Spleen (tissue), 11 donors: Measurements from ENCODE around the gene SHC3. TPM values are rescaled to one million over a fixed set of nuclear protein-coding genes. Genes with fewer than 3 reads are reported as not detected.

ENCODE experiments used
- DNase-seq: peaks from one replicate; pipeline ENCODE4 v3.0.0-alpha.2; 2020
- H3K27ac ChIP-seq, 8 donors: fragments of 200-600 bp; sonication (generic) in 7 of 8; 1 replicate in 4 of 8; 2 replicates in 4 of 8; pipeline versions ENCODE4 v1.5.0 to v1.8.0; 2016 to 2021; ENCODE audit warnings: inconsistent platforms in 4 of 8, mild to moderate bottlenecking in 4 of 8, moderate library complexity in 1 of 8
- H3K27me3 ChIP-seq, 7 donors: fragments of 200-600 bp; sonication (generic) in 6 of 7; replicated peaks in 1 of 7; 1 replicate in 4 of 7; 2 replicates in 3 of 7; pipeline versions ENCODE4 v1.5.0 to v1.8.0; 2016 to 2021; ENCODE audit warnings: inconsistent platforms in 3 of 7, mild to moderate bottlenecking in 1 of 7
- H3K36me3 ChIP-seq, 6 donors: fragments of 200-600 bp; sonication (generic) in 5 of 6; 1 replicate in 4 of 6; 2 replicates in 2 of 6; pipeline versions ENCODE4 v1.5.0 to v1.8.0; 2016 to 2021; ENCODE audit warnings: inconsistent platforms in 2 of 6
- H3K4me1 ChIP-seq, 6 donors: fragments of 200-600 bp; sonication (generic) in 5 of 6; 1 replicate in 3 of 6; 2 replicates in 3 of 6; pipeline versions ENCODE4 v1.5.0 to v1.8.0; 2016 to 2021; ENCODE audit warnings: inconsistent platforms in 3 of 6
- H3K4me3 ChIP-seq, 8 donors: fragments of 200-600 bp; sonication (generic) in 7 of 8; 1 replicate in 4 of 8; 2 replicates in 4 of 8; pipeline versions ENCODE4 v1.5.0 to v1.8.0; 2016 to 2021; ENCODE audit warnings: inconsistent platforms in 4 of 8, mild to moderate bottlenecking in 4 of 8, moderate library complexity in 2 of 8
- H3K9me3 ChIP-seq, 8 donors: fragments of 200-600 bp; sonication (generic) in 7 of 8; 1 replicate in 4 of 8; 2 replicates in 4 of 8; pipeline versions ENCODE4 v1.5.0 to v1.8.0; 2016 to 2021; ENCODE audit warnings: inconsistent platforms in 4 of 8
- CTCF ChIP-seq, 11 experiments: fragments of 200-600 bp in 7 of 11; fragments of 450-650 bp in 4 of 11; sonication (generic) in 4 of 11; IDR thresholded peaks in 8 of 11; conservative IDR thresholded peaks in 3 of 11; 1 replicate in 7 of 11; 2 replicates in 4 of 11; pipeline versions ENCODE4 v1.4.0 to v1.8.0; 2016 to 2021; ENCODE audit warnings: antibody characterized with exemption in 11 of 11, inconsistent platforms in 4 of 11, mild to moderate bottlenecking in 1 of 11
- POLR2A ChIP-seq, 3 donors: fragments of 450-650 bp; IDR thresholded peaks; one replicate each; pipeline ENCODE4 v1.5.1; 2017; ENCODE audit warnings: antibody characterized with exemption in 3 of 3, mild to moderate bottlenecking in 1 of 3
- POLR2AphosphoS5 ChIP-seq, 3 donors: sonication (generic); formaldehyde crosslinking; IDR thresholded peaks; one replicate each; pipeline ENCODE4 v1.5.1; 2017; ENCODE audit warnings: antibody characterized with exemption in 3 of 3
- WGBS, 5 donors: extraction: QIAGEN DNeasy Blood & Tissue Kit in 3 of 5; methylation state at CpG; one replicate each; pipeline versions ENCODE4 v1.1.5 to v1.1.7; 2013 to 2018; 5-methylcytosine and 5-hydroxymethylcytosine counted together
- intact Hi-C: fragments of 100-400 bp; cut with DNase I; formaldehyde crosslinking; loops from one replicate; pipeline ENCODE4 v1.15.0; 2023; ENCODE audit warnings: low total_unique reads
- polyA plus RNA-seq, 3 donors: library from polyadenylated mRNA; stranded (reverse); fragments of 200-250 nt; gene quantifications; one replicate each; pipeline ENCODE4 v1.2.1, GENCODE V29; 2013
- total RNA-seq, 7 donors: library from RNA; depleted of rRNA in 3 of 7; stranded (reverse); fragments of >200 nt in 3 of 7; fragmentation: NEBNext Ultra II Directional in 4 of 7; extraction: Animal tissue kit (Norgen Biotek cat#: 25700) in 4 of 7; gene quantifications; one replicate each; pipeline versions ENCODE4 v1.1.0 to v1.2.1, GENCODE V29; 2016 to 2021
- donor health status: healthy with polysubstance abuse.
- donor health status: DM: no; HTN: no; CAD: no; lungs with moderate emphysema.
- donor health status: DM: no; HTN: no; CAD: no.
- donor health status: Bipolar disorder and iron deficiency.
- donor health status: healthy.
- donor health status: DM: no; HTN: no; CAD: no.
- donor health status: DM: yes; HTN: yes; CAD: no.

Gene SHC3
- total and polyA plus RNA-seq, 10 donors, result 0.03 to 0.70 (median 0.07) TPM; not detected in 1

- WGBS, 5 donors, result 69 to 98% (median 94%) methylated on average over 2 of the region's 2 CpGs
- no peak for TF ChIP-seq POLR2A (IDR thresholded peaks at IDR 0.05)
- no peak for TF ChIP-seq CTCF (IDR thresholded peaks at IDR 0.05 in 8 of 11, conservative IDR thresholded peaks at IDR 0.05 in 3 of 11)
- no peak for TF ChIP-seq POLR2AphosphoS5 (IDR thresholded peaks at IDR 0.05)
- DNase-seq, result no peak
- no peak overlapping the region for H3K4me3 ChIP-seq
- H3K27me3 ChIP-seq, result peaks cover 0 to 4% (median 0%) of the 10 kb centered on the region in 7 donors
- no peaks in the 10 kb centered on the region for H3K36me3 ChIP-seq
- H3K27ac ChIP-seq, result no peak overlapping the region
- intact Hi-C loops, result no loop called here
- H3K4me1 ChIP-seq, result no peaks in the 10 kb centered on the region
- no peaks in the 10 kb centered on the region for H3K9me3 ChIP-seq
These were observed 81.4 kb downstream of the SHC3 start for GRCh38 chr9:89097219-89097618.

GRCh38 chr9:89096807-89097206, 81.8 kb downstream of the SHC3 start:
- H3K9me3 ChIP-seq, result no peaks in the 10 kb centered on the region
- H3K4me1 ChIP-seq, result no peaks in the 10 kb centered on the region
- DNase-seq, result no peak
- no peak overlapping the region for H3K27ac ChIP-seq
- intact Hi-C loops, result no loop called here
- WGBS, 5 donors, result 84 to 93% (median 87%) methylated on average over 7 of the region's 7 CpGs
- H3K4me3 ChIP-seq, result no peak overlapping the region
- no peaks in the 10 kb centered on the region for H3K36me3 ChIP-seq
- TF ChIP-seq CTCF (IDR thresholded peaks at IDR 0.05 in 8 of 11, conservative IDR thresholded peaks at IDR 0.05 in 3 of 11) (no peak), POLR2A (IDR thresholded peaks at IDR 0.05) (no peak), POLR2AphosphoS5 (IDR thresholded peaks at IDR 0.05) (no peak)
- peaks cover 0 to 4% (median 0%) of the 10 kb centered on the region in 7 donors for H3K27me3 ChIP-seq

- no peak for DNase-seq
- WGBS, 5 donors, result 69 to 82% (median 78%) methylated on average over 11 of the region's 11 CpGs
- Histone ChIP-seq H3K27ac (no peak overlapping the region), H3K9me3 (no peaks in the 10 kb centered on the region), H3K27me3 (peaks cover 0 to 4% (median 0%) of the 10 kb centered on the region in 7 donors), H3K4me3 (no peak overlapping the region), H3K36me3 (no peaks in the 10 kb centered on the region), H3K4me1 (no peaks in the 10 kb centered on the region)
- TF ChIP-seq CTCF (IDR thresholded peaks at IDR 0.05 in 8 of 11, conservative IDR thresholded peaks at IDR 0.05 in 3 of 11), result no peak
- no peak for TF ChIP-seq POLR2A (IDR thresholded peaks at IDR 0.05)
- no peak for TF ChIP-seq POLR2AphosphoS5 (IDR thresholded peaks at IDR 0.05)
- intact Hi-C loops, result no loop called here
These were observed 82.7 kb downstream of the SHC3 start for GRCh38 chr9:89095761-89096528.

GRCh38 chr9:89093201-89093975, 85.2 kb downstream of the SHC3 start:
- H3K36me3 ChIP-seq, result no peaks in the 10 kb centered on the region
- intact Hi-C loops, result no loop called here
- no peaks in the 10 kb centered on the region for H3K27me3 ChIP-seq
- DNase-seq, result no peak
- H3K4me3 ChIP-seq, result no peak overlapping the region
- WGBS, 5 donors, result 94 to 100% (median 97%) methylated on average over 3 of the region's 3 CpGs
- no peak for TF ChIP-seq POLR2AphosphoS5 (IDR thresholded peaks at IDR 0.05)
- no peak for TF ChIP-seq POLR2A (IDR thresholded peaks at IDR 0.05)
- H3K4me1 ChIP-seq, result no peaks in the 10 kb centered on the region
- H3K27ac ChIP-seq, result no peak overlapping the region
- H3K9me3 ChIP-seq, result no peaks in the 10 kb centered on the region
